GM21619 (cell line): Measurements from ENCODE around the gene ZNF135.

Experiments used
- ATAC-seq: cut with Tn5 transposase; IDR thresholded peaks from one replicate; pipeline ENCODE4 v1.9.1; 2021; ENCODE audit not compliant: unreplicated experiment

ZNF135 gene

GRCh38 chr19:58059003-58059670 lies at the start of gene ZNF135:
Gene ZNF135, plus strand, starts transcription at chr19:58059282. Its CDS starts 721 bp downstream, at chr19:58060003.
- ATAC-seq: no peak

- ATAC-seq: peak; percentile 13
Measured at GRCh38 chr19:58009301-58009665, 49.8 kb upstream of the ZNF135 start.

- peak; percentile 76 for ATAC-seq
Measured at GRCh38 chr19:58009666-58010301, 49.3 kb upstream of the ZNF135 start.

GRCh38 chr19:58010507-58010906 lies 48.6 kb upstream of the ZNF135 start:
- ATAC-seq: no peak

GRCh38 chr19:58014141-58014540 lies 44.9 kb upstream of the ZNF135 start:
- ATAC-seq: no peak

- no peak for ATAC-seq
Measured at GRCh38 chr19:58020129-58020528, 39.0 kb upstream of the ZNF135 start.

- no peak for ATAC-seq
Measured at GRCh38 chr19:58021541-58022282, 37.4 kb upstream of the ZNF135 start.

- ATAC-seq: no peak
Measured at GRCh38 chr19:58022283-58022660, 36.8 kb upstream of the ZNF135 start.

GRCh38 chr19:58024661-58025060 lies 34.4 kb upstream of the ZNF135 start:
- ATAC-seq: no peak

GRCh38 chr19:58033741-58034476 lies 25.2 kb upstream of the ZNF135 start, which contains the start of gene ZSCAN1:
Gene ZSCAN1, plus strand, starts transcription at chr19:58034025. Its CDS starts 3,812 bp downstream, at chr19:58037837.
- ATAC-seq: no peak

GRCh38 chr19:58034477-58034793 lies 24.6 kb upstream of the ZNF135 start:
- no peak for ATAC-seq

- no peak for ATAC-seq
Measured at GRCh38 chr19:58035863-58036262, 23.2 kb upstream of the ZNF135 start.

- ATAC-seq: no peak
Measured at GRCh38 chr19:58037927-58038687, 21.0 kb upstream of the ZNF135 start.

- ATAC-seq: no peak
Measured at GRCh38 chr19:58038688-58039204, 20.3 kb upstream of the ZNF135 start.

GRCh38 chr19:58040751-58041525 lies 18.1 kb upstream of the ZNF135 start:
- no peak for ATAC-seq

- ATAC-seq: no peak
Measured at GRCh38 chr19:58042495-58043340, 16.4 kb upstream of the ZNF135 start.

GRCh38 chr19:58044391-58044790 lies 14.7 kb upstream of the ZNF135 start:
- no peak for ATAC-seq

GRCh38 chr19:58044886-58045285 lies 14.2 kb upstream of the ZNF135 start:
- ATAC-seq: no peak
